Fibroblast of skin of right biceps (primary cell): ENCODE results near the gene ZNHIT1.
A peak's percentile ranks its signal among the peaks of the same experiment; 100 is the strongest.
"Not testable (repeated sequence)": the region's sequence is repeated elsewhere in the genome, so short reads cannot be mapped to it uniquely, and the experiment has no call there.

Experiments
- DNase-seq: peaks from one replicate; pipeline ENCODE4 v3.0.0-alpha.2; 2013

The ZNHIT1 gene

DNA sequence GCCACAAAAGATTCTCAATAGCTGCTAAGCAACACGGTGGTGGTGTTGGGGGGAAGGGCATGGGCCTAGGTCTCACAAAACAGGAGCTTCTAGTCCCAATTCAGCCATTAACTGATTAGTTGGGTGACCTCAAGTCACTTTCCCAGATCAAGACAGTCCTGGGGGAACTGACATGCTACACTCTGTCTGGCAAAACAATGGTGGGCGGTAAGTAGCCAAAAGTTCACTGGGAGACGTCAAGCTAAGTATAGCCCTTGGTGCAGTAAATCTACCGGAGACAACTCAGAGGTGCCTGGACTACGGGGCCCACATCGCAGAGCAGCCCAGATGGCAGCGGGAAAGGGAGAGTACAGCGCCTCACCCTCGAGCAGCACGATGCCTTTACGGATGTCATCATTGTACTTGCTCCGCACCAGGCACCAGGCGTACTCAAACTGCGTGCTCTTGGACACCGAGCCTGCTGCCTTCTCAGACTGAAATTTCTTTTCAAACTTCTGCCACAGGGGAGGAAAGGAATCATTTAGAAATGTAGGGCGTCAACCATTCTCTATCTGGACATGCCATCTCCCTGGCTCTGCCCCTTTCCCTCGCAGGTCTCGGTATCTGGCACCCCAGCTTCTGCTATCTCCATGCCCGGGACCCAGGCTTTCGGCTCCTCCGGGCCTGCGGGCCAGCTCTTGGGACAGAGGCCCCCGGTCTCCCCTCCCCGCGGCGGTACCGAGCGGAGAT lies 25.8 kb downstream of the ZNHIT1 start:
- no peak for DNase-seq

DNA sequence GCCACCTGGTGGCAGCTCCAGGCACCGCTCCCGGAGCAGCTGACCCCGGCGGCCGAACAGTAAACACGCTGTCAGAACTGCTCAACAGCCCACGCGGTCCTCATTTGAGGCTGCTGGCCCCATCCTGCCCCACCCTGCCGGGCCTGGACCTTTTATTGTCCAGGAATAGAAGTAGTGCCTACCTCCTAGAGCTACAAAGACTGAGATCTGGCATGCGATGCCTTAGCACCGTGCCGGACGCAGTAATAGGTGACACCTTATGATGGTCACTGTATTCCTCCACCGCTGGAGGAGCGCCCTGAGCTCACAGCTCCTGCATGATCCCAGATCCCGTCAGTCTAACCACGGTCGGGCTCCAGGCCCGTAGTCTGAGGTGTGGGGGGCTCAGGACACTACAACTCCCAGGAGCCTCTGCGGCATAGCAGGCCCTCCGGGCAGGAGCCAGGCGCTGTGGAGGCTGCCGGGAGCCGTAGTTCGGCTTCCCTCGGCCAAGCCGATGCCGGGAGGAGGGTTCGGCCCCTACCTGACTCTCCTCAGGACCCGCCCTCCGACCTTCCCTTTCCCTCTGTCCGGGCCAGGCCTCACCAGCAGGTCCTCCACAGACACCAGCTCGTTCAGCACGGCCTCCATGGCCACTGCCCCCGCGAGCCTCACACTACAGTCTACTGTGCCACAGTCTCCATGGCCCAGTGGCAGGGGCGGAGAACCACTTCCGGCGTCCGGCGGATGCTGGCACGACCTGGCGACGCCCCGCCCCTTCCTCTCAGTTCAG lies 26.6 kb downstream of the ZNHIT1 start, which contains the start of gene FIS1:
Gene FIS1 (minus strand): TSS at position 707 of the 772 bp plus-strand sequence. CDS start 77 bp downstream, at position 630.
- peak; percentile 88 for DNase-seq

- DNase-seq: no peak
These were observed 27.2 kb downstream of the ZNHIT1 start for GRCh38 chr7:101245147-101245668.

DNA sequence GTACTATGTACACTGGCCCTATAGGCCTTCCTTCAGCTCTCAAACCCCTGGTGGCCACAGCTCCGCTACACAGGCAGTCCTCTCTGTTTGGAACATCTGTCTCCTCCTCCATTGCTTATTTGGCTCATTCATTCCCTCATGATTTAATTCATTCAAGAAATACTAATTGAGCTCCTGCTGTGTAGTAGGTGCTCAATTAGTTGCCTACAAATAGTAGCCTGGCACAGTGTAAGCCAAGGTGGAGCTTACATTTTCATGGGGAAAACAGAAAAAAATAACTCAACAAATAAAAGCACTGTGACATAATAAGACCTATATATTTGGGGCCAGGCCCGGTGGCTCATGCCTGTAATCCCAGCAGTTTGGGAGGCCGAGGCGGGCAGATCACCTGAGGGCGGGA lies 30.3 kb downstream of the ZNHIT1 start:
- DNase-seq: no peak

- DNase-seq: no peak
These were observed 32.4 kb downstream of the ZNHIT1 start for GRCh38 chr7:101250324-101250723.

- peak; percentile 98 for DNase-seq
These were observed 34.1 kb downstream of the ZNHIT1 start for GRCh38 chr7:101251871-101252659.

DNA sequence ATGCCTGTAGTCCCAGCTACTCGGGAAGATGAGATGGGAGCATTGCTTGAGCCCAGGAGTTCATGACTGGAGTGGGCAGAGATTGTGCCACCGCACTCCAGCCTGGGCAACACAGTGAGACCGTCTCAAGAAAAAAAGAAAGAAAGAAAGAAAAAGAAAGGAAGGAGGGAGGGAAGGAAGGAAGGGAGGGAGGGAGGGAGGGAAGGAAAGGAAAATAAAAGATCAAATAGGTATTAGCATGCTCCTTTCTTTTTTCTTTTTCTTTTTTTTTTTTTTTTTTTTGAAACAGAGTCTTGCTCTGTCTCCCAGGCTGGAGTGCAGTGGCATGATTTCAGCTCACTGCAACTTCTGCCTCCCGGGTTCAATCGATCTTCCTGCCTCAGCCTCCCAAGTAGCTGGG lies 35.2 kb downstream of the ZNHIT1 start:
- not testable (repeated sequence) for DNase-seq

DNA sequence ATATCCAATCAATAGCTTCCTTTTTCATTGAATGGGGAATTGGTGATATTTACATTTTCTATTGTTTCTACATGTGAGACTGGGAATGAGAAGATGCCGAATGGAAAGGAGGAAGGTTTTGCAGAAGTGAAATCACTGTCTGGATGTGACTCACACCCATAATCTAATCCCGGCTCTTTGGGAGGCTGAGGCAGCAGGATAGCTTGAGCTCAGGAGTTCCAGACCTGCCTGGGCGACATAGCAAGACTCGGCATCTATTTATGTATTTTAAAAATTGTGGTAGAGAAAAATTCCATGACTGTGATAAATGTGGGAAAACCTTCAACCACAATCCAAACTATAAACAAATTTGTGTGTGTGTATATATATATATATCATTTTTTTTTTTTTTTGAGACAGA lies 37.8 kb downstream of the ZNHIT1 start:
- no peak for DNase-seq

DNA sequence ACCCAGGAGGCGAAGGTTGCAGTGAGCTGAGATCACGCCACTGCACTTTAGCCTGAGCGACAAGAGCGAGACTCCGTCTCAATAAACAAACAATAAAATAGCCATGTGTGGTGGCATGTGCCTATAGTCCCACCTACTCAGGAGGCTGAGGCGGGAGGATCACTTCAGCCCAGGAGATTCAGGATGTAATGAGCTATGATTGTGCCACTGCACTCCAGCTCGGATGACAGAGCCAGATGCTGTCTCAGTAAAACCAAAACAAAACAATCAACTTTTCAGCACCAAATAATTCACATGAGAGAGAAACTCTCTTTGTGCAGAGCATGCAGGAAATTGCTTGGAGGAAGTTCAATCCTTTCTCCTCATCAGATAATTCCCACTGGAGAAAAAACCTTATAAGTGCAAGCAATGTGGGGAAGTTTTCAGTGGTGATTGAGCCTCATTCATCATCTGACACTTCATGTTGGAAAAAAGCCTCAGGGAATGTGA lies 40.3 kb downstream of the ZNHIT1 start:
- DNase-seq: peak; percentile 64

- DNase-seq: not testable (repeated sequence)
These were observed 46.2 kb downstream of the ZNHIT1 start for GRCh38 chr7:101264102-101264706.

- DNase-seq: no peak
These were observed 47.9 kb downstream of the ZNHIT1 start for GRCh38 chr7:101265622-101266516.

DNA sequence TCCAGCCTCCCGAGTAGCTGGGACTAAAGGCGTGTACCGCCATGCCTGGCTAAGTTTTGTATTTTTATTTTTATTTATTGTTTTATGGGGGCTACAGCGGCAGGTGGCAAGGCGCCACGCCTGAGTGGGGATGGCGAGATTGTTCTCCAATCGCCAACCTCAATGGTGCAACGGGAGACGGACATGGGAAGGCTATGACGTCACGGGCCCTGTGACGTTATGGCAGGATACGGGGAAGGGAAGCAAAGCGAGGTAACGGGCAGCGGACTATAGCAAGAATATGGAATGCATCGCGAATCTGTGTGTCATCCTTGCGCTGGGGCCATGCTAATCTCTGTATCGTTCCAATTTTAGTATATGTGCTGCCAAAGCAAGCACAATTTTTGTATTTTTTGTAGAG lies 51.7 kb downstream of the ZNHIT1 start:
- DNase-seq: no peak

GRCh38 chr7:101271021-101271420 lies 53.1 kb downstream of the ZNHIT1 start:
- DNase-seq: no peak

GRCh38 chr7:101273206-101273605 lies 55.2 kb downstream of the ZNHIT1 start:
- DNase-seq: no peak
